BE2C (cell line): ENCODE measurements around the gene NUS1.
"Not testable (repeated sequence)": the region's sequence is repeated elsewhere in the genome, so short reads cannot be mapped to it uniquely, and the experiment has no call there.

Experiments used
- DNase-seq: peaks from one replicate; pipeline ENCODE4 v3.0.0-alpha.2; 2020
- H3K27me3 ChIP-seq: fragments of 250-450 bp; sonication (Bioruptor Pico); 2 replicates; pipeline ENCODE4 v1.5.1; 2020; ENCODE audit warnings: mild to moderate bottlenecking
- H3K36me3 ChIP-seq: fragments of 250-450 bp; sonication (Bioruptor Pico); 2 replicates; pipeline ENCODE4 v1.5.1; 2020; ENCODE audit warnings: mild to moderate bottlenecking
- H3K4me1 ChIP-seq: fragments of 250-450 bp; sonication (Bioruptor Pico); 2 replicates; pipeline ENCODE4 v1.5.1; 2020
- H3K4me3 ChIP-seq: 2 replicates; pipeline ENCODE4 v1.5.1; 2011; ENCODE audit warnings: low read depth, low read length
- H3K9me3 ChIP-seq: fragments of 250-450 bp; sonication (Bioruptor Pico); 2 replicates; pipeline ENCODE4 v1.5.1; 2020
- TF ChIP-seq, protein P1 (sequence below): IDR thresholded peaks from 2 replicates; pipeline ENCODE4 v1.5.1; 2012; ENCODE audit warnings: mild to moderate bottlenecking, low read depth, low read length

NUS1 gene

DNA sequence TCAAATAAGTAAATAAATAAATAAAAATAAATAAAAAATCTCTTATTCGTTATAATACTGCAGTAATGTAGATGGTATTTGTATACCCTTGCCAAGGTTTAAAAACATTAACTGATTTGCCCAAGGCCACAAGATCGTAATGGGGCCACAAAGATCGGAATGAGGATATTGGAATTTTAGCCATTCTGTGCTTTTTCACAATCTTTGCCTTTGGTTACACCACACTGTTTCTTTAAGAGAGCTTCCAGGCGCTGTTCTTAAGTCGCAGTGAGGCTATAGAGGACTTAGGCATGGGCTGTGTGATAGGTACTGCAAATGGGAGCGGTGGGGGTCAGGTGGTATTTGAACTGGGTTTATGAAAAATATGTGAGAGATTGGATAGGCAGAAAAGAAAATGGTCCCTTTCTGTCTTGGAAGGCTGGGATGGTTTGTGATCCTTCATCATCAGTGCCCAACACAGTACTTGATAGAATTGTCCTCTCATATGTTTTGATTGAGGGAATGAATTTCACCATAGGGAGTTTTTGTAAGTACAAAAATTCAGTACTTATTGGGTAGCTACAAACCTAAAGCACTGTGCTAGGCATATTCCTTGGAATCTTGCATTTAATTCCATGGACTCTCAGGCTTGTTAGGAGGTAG, 1.4 kb downstream of the NUS1 start:
- Histone ChIP-seq H3K27me3 (no peaks in the 10 kb centered on the region), H3K36me3 (peaks cover 28% of the 10 kb centered on the region), H3K4me1 (no peaks in the 10 kb centered on the region; the same call in 1 of the 2 replicates), H3K4me3 (peak overlapping the region; percentile 94), H3K9me3 (no peaks in the 10 kb centered on the region; the same call in 1 of the 2 replicates)
- no peak for DNase-seq
- TF ChIP-seq, protein P1, sequence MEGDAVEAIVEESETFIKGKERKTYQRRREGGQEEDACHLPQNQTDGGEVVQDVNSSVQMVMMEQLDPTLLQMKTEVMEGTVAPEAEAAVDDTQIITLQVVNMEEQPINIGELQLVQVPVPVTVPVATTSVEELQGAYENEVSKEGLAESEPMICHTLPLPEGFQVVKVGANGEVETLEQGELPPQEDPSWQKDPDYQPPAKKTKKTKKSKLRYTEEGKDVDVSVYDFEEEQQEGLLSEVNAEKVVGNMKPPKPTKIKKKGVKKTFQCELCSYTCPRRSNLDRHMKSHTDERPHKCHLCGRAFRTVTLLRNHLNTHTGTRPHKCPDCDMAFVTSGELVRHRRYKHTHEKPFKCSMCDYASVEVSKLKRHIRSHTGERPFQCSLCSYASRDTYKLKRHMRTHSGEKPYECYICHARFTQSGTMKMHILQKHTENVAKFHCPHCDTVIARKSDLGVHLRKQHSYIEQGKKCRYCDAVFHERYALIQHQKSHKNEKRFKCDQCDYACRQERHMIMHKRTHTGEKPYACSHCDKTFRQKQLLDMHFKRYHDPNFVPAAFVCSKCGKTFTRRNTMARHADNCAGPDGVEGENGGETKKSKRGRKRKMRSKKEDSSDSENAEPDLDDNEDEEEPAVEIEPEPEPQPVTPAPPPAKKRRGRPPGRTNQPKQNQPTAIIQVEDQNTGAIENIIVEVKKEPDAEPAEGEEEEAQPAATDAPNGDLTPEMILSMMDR, result no peak

DNA sequence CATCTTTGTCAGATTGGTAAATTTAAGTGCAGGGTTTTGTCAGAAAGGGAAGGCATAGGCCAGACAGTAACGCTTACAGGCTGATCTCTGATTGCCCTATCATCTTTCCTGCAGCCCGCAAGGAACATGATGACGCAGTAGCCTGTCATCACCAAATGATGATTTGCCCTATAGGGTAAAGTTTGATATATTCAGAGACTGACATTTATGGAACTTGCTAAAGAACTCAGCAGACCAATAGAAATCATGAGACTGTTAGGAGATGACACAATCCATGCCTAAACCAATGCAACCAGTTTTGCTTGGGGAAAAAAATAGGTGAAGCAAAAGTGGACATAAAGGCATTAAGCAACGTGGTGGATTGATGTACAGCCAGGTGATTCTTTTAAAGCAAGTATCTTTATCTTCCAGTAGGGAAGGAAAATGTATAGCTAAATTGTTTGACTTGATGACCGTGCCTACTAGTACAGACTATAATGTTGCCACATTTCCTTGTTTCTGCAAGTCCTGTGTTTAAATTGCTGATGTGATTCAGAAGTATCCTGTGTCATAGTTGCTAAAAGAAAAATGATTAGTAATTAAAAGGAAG, 2.4 kb downstream of the NUS1 start:
- H3K4me3 ChIP-seq, result no peak overlapping the region
- H3K27me3 ChIP-seq, result no peaks in the 10 kb centered on the region
- DNase-seq, result no peak
- H3K36me3 ChIP-seq, result peaks cover 28% of the 10 kb centered on the region
- H3K4me1 ChIP-seq, result no peaks in the 10 kb centered on the region; the same call in 1 of the 2 replicates
- TF ChIP-seq, protein P1, result no peak
- H3K9me3 ChIP-seq, result no peaks in the 10 kb centered on the region; the same call in 1 of the 2 replicates

DNA sequence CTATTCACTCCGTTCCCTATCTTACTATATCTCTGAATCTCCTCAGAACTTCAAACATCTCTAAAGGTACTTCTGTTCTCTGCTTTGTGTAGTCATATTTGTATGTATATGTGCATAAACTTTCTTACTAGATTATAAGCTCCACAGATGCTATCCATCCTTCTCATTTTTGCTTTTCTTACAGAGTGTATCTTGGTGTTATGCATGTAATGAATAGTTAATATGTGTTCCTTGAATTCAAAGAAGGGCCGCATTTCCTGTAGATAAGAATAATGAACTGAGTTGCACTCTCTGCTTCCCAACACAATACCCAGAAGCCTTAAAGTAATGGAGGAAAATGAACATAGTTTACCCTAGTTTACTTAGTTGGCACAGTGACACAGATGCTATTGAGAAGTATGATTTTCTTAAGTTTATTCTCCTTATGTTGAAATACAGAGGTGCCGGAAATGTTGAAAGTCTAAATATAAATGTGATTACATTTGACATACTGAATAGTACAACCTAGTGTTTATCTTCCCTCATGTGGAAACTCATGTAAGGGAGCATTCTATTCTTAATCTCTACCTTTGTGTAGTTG, 6.0 kb downstream of the NUS1 start:
- Histone ChIP-seq H3K4me1 (no peaks in the 10 kb centered on the region; the same call in 1 of the 2 replicates), H3K9me3 (no peaks in the 10 kb centered on the region; the same call in 1 of the 2 replicates), H3K36me3 (peaks cover 28% of the 10 kb centered on the region), H3K27me3 (no peaks in the 10 kb centered on the region), H3K4me3 (no peak overlapping the region)
- TF ChIP-seq, protein P1, result no peak
- DNase-seq, result no peak

DNA sequence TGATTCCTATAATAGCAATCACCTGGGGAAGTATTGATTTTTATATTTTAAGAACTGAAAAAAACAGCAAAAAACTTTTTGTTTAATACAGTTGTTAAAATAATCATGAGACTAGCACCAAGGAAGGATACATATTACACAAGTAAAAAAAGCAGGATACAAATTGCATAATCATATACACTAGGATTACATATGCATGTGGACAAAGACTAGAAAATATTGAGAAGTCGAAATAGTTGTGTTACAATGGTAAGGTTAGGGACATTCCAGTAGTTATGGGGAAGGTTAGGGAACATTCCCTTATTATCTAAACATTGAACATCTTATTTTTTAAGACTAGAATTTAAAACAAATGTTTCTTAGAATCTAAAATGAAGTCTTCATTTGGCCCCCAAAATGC, 9.5 kb downstream of the NUS1 start:
- Histone ChIP-seq H3K9me3 (no peaks in the 10 kb centered on the region), H3K27me3 (no peaks in the 10 kb centered on the region), H3K36me3 (peaks cover 8% of the 10 kb centered on the region), H3K4me1 (no peaks in the 10 kb centered on the region), H3K4me3 (no peak overlapping the region)
- DNase-seq, result no peak
- TF ChIP-seq, protein P1, result no peak

DNA sequence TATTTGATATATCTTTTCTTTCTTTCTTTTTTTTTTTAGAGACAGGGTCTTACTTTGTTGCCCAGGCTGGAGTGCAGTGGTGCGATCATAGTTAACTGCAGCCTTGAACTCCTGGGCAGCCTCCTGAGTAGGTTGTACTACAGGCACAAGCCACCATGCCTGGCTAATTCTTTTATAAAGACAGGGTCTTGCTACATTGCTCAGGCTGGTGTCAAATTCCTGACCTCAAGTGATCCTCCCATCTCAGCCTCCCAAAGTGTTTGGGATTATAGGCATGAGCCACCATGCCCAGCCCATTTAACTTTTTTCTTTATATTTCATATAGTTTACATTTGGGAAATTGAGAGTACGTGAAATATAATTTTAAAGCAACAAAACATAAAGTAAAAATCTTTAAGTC, 10.1 kb downstream of the NUS1 start:
- TF ChIP-seq, protein P1, result no peak
- Histone ChIP-seq H3K9me3 (no peaks in the 10 kb centered on the region), H3K36me3 (peaks cover 4% of the 10 kb centered on the region), H3K4me1 (no peaks in the 10 kb centered on the region), H3K27me3 (no peaks in the 10 kb centered on the region), H3K4me3 (no peak overlapping the region)
- DNase-seq, result no peak

- Histone ChIP-seq H3K27me3 (no peaks in the 10 kb centered on the region), H3K9me3 (no peaks in the 10 kb centered on the region), H3K4me3 (no peak overlapping the region), H3K4me1 (no peaks in the 10 kb centered on the region), H3K36me3 (no peaks in the 10 kb centered on the region)
- TF ChIP-seq, protein P1, result no peak
- no peak for DNase-seq
Measured at GRCh38 chr6:117687021-117687648, 11.9 kb downstream of the NUS1 start.

DNA sequence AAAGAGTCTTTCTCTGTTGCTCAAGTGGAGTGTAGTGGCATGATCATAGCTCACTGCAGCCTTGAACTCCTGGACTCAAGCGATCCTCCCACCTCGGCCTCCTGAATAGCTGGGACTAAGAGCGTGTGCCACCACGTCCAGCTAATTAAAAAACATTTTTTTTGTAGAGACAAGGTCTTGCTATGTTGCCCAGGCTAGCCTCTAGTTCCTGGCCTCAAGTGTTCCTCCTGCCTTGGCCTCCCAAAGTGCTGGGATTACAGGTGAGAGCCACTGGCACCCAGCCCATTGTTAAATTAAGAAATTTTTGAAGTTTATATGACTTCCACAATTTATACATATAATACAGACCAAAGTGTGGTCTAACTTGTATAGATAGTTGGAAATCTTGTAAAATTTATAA, 14.3 kb downstream of the NUS1 start:
- not testable (repeated sequence) for H3K9me3 ChIP-seq, H3K4me1 ChIP-seq, H3K4me3 ChIP-seq, H3K27me3 ChIP-seq, DNase-seq
- peaks cover 16% of the 10 kb centered on the region for H3K36me3 ChIP-seq
